B cell (primary cell): ENCODE data around the gene RNASE7.

ENCODE experiments used
- EZH2 ChIP-seq: IDR thresholded peaks from 2 replicates; pipeline ENCODE4 v1.6.1; 2012; ENCODE audit warnings: borderline replicate concordance, low read depth, mild to moderate bottlenecking, moderate library complexity, low read length; ENCODE audit not compliant: insufficient read depth, poor library complexity, severe bottlenecking
- TF ChIP-seq, protein P1 (sequence below): fragments of 200-600 bp; IDR thresholded peaks from one replicate; pipeline ENCODE4 v1.8.0; 2022; ENCODE audit warnings: antibody characterized with exemption, mild to moderate bottlenecking

DNA sequence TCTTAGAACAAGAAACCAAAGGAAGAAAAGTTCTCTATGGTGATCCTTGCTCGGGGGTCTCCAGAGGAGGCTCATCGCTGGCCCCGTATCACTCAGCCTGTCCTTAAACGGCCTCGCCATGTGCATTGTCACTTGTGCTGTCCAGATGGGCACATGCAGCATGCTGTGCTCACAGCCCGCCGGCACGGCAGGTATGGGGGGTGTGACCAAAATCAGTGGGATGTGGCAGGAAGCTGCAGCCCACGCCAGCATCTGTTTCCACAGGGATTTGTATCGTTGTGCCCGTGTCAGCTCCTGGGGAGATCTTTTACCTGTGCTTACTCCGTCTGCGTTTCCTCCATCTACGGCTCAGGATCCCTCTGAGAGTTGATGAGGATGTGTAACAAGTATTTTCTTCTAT lies 45.6 kb upstream of the RNASE7 start:
- TF ChIP-seq, protein P1, sequence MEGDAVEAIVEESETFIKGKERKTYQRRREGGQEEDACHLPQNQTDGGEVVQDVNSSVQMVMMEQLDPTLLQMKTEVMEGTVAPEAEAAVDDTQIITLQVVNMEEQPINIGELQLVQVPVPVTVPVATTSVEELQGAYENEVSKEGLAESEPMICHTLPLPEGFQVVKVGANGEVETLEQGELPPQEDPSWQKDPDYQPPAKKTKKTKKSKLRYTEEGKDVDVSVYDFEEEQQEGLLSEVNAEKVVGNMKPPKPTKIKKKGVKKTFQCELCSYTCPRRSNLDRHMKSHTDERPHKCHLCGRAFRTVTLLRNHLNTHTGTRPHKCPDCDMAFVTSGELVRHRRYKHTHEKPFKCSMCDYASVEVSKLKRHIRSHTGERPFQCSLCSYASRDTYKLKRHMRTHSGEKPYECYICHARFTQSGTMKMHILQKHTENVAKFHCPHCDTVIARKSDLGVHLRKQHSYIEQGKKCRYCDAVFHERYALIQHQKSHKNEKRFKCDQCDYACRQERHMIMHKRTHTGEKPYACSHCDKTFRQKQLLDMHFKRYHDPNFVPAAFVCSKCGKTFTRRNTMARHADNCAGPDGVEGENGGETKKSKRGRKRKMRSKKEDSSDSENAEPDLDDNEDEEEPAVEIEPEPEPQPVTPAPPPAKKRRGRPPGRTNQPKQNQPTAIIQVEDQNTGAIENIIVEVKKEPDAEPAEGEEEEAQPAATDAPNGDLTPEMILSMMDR: no peak
- no peak for TF ChIP-seq EZH2
